Mucosa of descending colon (tissue), 3 donors: Measurements from ENCODE around the gene WDR70. TPM values are rescaled to one million over a fixed set of nuclear protein-coding genes. Genes with fewer than 3 reads are reported as not detected.

ENCODE experiments used
- ATAC-seq: fragments of 200-7000 bp; cut with Tn5 transposase; one replicate; pipeline ENCODE4 v1.9.1; 2020; ENCODE audit warnings: mild to moderate bottlenecking, moderate library complexity
- DNase-seq, 3 donors: peaks; one replicate each; pipeline ENCODE4 v3.0.0-alpha.2; 2020
- H3K36me3 ChIP-seq: fragments of 200-600 bp; one replicate; pipeline ENCODE4 v1.8.0; 2021; ENCODE audit warnings: low read depth, mild to moderate bottlenecking
- H3K4me1 ChIP-seq: fragments of 200-600 bp; one replicate; pipeline ENCODE4 v1.8.0; 2021; ENCODE audit warnings: low read depth, mild to moderate bottlenecking
- H3K4me3 ChIP-seq: fragments of 200-600 bp; one replicate; pipeline ENCODE4 v1.8.0; 2021; ENCODE audit warnings: mild to moderate bottlenecking
- H3K9me3 ChIP-seq: fragments of 200-600 bp; one replicate; pipeline ENCODE4 v1.8.0; 2021; ENCODE audit warnings: mild to moderate bottlenecking
- intact Hi-C, 2 donors: fragments of 100-400 bp; cut with DNase I in 1 of 2; cut with micrococcal nuclease in 1 of 2; formaldehyde crosslinking; loops; one replicate each; pipeline versions ENCODE4 v1.11.0 to v1.11.1; 2022; cut with DNase I, micrococcal nuclease
- total RNA-seq, 3 donors: library from RNA; stranded (reverse); fragmentation: NEBNext Ultra II Directional in 2 of 3; extraction: Animal tissue kit (Norgen Biotek cat#: 25700) in 2 of 3; gene quantifications; one replicate each; pipeline versions ENCODE4 v1.2.1 to v1.2.4, GENCODE V29; 2021 to 2023
- TF ChIP-seq, protein P1 (sequence below): fragments of 200-600 bp; IDR thresholded peaks from one replicate; pipeline ENCODE4 v1.8.0; 2022; ENCODE audit warnings: antibody characterized with exemption, mild to moderate bottlenecking
- donor health status: DM: no; HTN: no; CAD: no; lungs with moderate emphysema.
- donor health status: DM: no; HTN: no; CAD: no.
- donor health status: DM: no; HTN: yes; CAD: no.

WDR70 gene
- total RNA-seq, 3 donors from 2014 or later = 19.5 to 42.5 (median 38.0) TPM

GRCh38 chr5:37417347-37417746 is 38.2 kb downstream of the WDR70 start:
- no peaks in the 10 kb centered on the region for H3K4me1 ChIP-seq
- intact Hi-C loops = no loop called here
- ATAC-seq = no peak
- no peak for DNase-seq
- no peaks in the 10 kb centered on the region for H3K36me3 ChIP-seq
- H3K4me3 ChIP-seq = no peak overlapping the region
- no peaks in the 10 kb centered on the region for H3K9me3 ChIP-seq
- TF ChIP-seq, protein P1, sequence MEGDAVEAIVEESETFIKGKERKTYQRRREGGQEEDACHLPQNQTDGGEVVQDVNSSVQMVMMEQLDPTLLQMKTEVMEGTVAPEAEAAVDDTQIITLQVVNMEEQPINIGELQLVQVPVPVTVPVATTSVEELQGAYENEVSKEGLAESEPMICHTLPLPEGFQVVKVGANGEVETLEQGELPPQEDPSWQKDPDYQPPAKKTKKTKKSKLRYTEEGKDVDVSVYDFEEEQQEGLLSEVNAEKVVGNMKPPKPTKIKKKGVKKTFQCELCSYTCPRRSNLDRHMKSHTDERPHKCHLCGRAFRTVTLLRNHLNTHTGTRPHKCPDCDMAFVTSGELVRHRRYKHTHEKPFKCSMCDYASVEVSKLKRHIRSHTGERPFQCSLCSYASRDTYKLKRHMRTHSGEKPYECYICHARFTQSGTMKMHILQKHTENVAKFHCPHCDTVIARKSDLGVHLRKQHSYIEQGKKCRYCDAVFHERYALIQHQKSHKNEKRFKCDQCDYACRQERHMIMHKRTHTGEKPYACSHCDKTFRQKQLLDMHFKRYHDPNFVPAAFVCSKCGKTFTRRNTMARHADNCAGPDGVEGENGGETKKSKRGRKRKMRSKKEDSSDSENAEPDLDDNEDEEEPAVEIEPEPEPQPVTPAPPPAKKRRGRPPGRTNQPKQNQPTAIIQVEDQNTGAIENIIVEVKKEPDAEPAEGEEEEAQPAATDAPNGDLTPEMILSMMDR = no peak

GRCh38 chr5:37424441-37424840 is 45.3 kb downstream of the WDR70 start:
- TF ChIP-seq, protein P1 = no peak
- ATAC-seq (no peak), DNase-seq (no peak)
- Histone ChIP-seq H3K4me3 (no peak overlapping the region), H3K36me3 (no peaks in the 10 kb centered on the region), H3K9me3 (no peaks in the 10 kb centered on the region), H3K4me1 (no peaks in the 10 kb centered on the region)
- intact Hi-C loops = no loop called here

DNA sequence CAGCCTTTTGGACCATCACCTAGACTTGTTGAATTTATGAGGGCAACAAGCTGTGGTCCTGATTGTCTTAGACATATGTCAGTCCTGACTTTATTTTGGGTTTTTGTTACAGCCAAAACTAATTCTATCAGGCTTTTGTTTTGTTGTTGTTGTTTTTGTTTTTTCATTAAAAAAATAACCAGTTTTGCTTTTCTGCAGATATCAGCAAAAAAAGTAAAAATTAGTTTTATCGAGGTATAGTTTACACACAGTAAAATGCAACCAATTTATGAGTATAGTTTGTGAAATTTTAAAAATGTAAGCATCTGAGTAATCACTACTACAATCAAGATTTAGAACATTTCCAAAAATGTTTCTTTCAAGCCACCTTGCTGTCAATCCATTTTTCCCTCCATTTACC is 48.9 kb downstream of the WDR70 start:
- intact Hi-C loops = no loop called here
- no peak for ATAC-seq
- TF ChIP-seq, protein P1 = no peak

DNA sequence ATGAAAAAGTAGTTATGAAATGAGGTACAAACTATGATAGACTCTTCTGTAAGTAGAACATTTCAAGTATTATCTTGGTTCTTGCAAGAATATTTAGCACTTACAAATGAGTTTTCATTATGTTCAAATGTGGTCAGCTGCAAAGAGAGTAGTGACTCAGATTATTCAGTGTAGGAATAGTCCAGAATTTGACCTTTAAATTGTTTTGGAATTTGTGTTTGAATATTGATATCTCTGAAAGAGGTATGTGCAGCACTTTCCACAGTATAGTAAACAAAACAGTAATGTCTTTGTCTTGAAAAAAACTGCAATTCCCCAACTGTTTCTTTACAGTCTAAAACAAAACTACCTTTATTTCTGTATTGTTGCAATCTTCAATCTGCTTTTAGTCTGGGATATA is 56.1 kb downstream of the WDR70 start:
- DNase-seq (no peak), ATAC-seq (no peak)
- intact Hi-C loops = no loop called here
- no peak overlapping the region for H3K4me3 ChIP-seq
- no peaks in the 10 kb centered on the region for H3K4me1 ChIP-seq
- no peaks in the 10 kb centered on the region for H3K9me3 ChIP-seq
- H3K36me3 ChIP-seq = no peaks in the 10 kb centered on the region
- TF ChIP-seq, protein P1 = no peak

More for the DNA sequence above, 48.9 kb downstream of the WDR70 start:
- Histone ChIP-seq H3K36me3 (no peaks in the 10 kb centered on the region), H3K4me3 (no peak overlapping the region), H3K9me3 (no peaks in the 10 kb centered on the region), H3K4me1 (no peaks in the 10 kb centered on the region)
- no peak for DNase-seq

DNA sequence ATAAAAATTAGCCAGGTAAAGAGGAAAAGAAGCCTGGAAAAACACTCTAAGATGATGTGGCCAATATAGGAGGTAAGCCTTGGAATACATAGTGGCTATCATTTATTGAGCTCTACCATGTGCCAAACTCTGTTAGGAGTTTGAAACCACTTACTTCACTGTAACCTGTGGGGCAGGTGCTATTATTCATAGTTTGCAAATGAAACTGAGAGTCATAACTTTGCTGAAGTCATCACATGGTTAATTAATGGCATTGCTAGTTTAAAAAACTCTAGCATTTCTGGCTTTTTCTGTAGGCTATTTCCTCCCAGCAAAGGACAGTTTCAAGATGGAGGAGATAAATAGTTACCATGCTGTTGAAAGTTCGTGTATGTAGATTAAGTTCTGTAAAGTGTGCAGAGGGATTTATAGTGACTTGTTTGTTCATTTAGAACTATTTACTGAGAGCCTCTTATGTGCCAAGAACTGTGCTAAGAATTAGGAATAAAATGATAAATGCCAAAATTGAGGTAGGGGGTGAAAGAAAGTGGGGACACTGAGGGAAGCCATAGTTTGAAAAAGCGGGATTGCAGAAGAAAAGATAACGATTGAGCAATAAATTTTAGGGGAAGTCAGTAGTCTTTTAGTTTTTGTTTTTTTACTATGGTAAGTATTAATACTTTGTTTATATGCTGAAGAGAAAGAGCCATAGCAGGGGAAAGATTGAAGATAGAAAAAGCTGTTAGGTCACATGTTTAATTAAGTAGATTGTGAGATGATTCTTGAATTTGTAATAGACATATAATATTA is 57.2 kb downstream of the WDR70 start:
- intact Hi-C loops = no loop called here
- ATAC-seq (no peak), DNase-seq (no peak)
- Histone ChIP-seq H3K36me3 (no peaks in the 10 kb centered on the region), H3K4me3 (no peak overlapping the region), H3K9me3 (no peaks in the 10 kb centered on the region), H3K4me1 (no peaks in the 10 kb centered on the region)
- TF ChIP-seq, protein P1 = no peak
